Inflammatory macrophage treated with lipopolysaccharide for 4 hours (primary cell): ENCODE measurements around the gene FER.
"Not testable (repeated sequence)": the region's sequence is repeated elsewhere in the genome, so short reads cannot be mapped to it uniquely, and the experiment has no call there.

Experiments used
- DNase-seq: peaks from one replicate; pipeline ENCODE4 v3.0.0-alpha.2; 2020

FER gene

GRCh38 chr5:108747774-108748400, at the start of gene FER:
FER (plus strand) TSS chr5:108747897; CDS start chr5:108798183, 50,286 bp downstream.
- DNase-seq, result peak; percentile 73

GRCh38 chr5:108700388-108700787, 47.3 kb upstream of the FER start:
- DNase-seq, result not testable (repeated sequence)

- no peak for DNase-seq
Observed at GRCh38 chr5:108700930-108701329, 46.8 kb upstream of the FER start.

GRCh38 chr5:108702546-108702945, 45.2 kb upstream of the FER start:
- no peak for DNase-seq

- no peak for DNase-seq
Observed at GRCh38 chr5:108703313-108703712, 44.4 kb upstream of the FER start.

- DNase-seq, result no peak
Observed at GRCh38 chr5:108707141-108707540, 40.6 kb upstream of the FER start.

GRCh38 chr5:108711898-108712297, 35.8 kb upstream of the FER start:
- no peak for DNase-seq

- no peak for DNase-seq
Observed at GRCh38 chr5:108715408-108715807, 32.3 kb upstream of the FER start.

GRCh38 chr5:108720391-108720790, 27.3 kb upstream of the FER start:
- peak; percentile 63 for DNase-seq

- no peak for DNase-seq
Observed at GRCh38 chr5:108726446-108727235, 21.1 kb upstream of the FER start.

- DNase-seq, result peak; percentile 44
Observed at GRCh38 chr5:108727236-108727650, 20.5 kb upstream of the FER start.

- peak; percentile 85 for DNase-seq
Observed at GRCh38 chr5:108727651-108728565, 19.8 kb upstream of the FER start.

- DNase-seq, result peak; percentile 63
Observed at GRCh38 chr5:108728566-108729241, 19.0 kb upstream of the FER start.

- DNase-seq, result peak; percentile 47
Observed at GRCh38 chr5:108729242-108729615, 18.5 kb upstream of the FER start.

- peak; percentile 89 for DNase-seq
Observed at GRCh38 chr5:108730617-108731340, 16.9 kb upstream of the FER start.

- DNase-seq, result no peak
Observed at GRCh38 chr5:108735790-108736189, 11.9 kb upstream of the FER start.

GRCh38 chr5:108736855-108737254, 10.8 kb upstream of the FER start:
- DNase-seq, result no peak

- DNase-seq, result no peak
Observed at GRCh38 chr5:108739376-108739775, 8.3 kb upstream of the FER start.

GRCh38 chr5:108739906-108740305, 7.8 kb upstream of the FER start:
- DNase-seq, result no peak

- DNase-seq, result no peak
Observed at GRCh38 chr5:108743319-108743718, 4.4 kb upstream of the FER start.

- DNase-seq, result peak; percentile 32
Observed at GRCh38 chr5:108743846-108744245, 3.9 kb upstream of the FER start.
